HG02870 (cell line): ENCODE measurements around the gene DBNDD2.

Source experiments
- ATAC-seq: cut with Tn5 transposase; IDR thresholded peaks from one replicate; pipeline ENCODE4 v1.9.1; 2021; ENCODE audit warnings: mild to moderate bottlenecking, moderate library complexity; ENCODE audit not compliant: unreplicated experiment

DBNDD2 gene

DNA sequence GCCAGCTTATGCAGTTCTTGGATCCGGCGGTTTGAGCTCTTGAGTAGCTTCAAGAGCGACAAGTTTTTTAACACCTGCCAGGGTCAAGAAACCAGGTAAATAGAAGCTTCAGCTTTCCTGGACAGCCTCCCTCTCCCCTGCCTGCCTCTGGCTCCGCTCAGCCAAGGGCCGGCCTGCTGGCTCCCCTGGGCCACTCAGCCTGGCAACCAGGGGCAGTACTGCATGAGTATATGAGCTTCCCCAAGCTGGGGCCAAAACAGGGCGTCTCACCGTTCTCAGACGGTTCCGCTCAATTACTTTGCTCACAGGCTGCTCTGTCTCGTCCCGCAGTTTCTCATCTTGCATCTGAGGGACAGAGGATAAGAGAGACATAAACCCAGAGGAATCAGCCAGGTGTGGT lies 30.8 kb upstream of the DBNDD2 start:
- ATAC-seq: no peak

DNA sequence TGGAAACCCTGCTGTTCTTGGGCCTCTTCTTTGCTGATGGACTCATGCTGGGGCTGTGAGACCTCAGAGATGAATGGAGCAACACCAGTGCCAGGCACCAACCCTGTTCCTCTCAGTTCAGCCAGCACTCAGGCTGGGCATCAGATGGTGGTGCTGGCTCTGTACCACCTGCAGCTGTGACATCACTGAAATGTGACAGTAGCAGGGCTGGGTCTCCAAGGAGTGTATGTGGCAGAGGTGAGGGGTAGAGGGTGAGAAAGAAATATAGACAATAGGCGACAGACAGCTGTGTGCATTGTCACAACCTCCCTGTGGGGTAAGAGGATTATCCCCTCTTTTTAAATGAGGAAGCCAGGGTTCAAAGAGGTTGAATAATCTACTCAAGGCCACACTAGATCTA lies 29.9 kb upstream of the DBNDD2 start, which contains the start of gene TP53TG5:
TP53TG5 (minus strand) TSS at position 135 of the 400 bp plus-strand sequence; CDS start at position 46, 89 bp downstream.
- ATAC-seq: no peak

DNA sequence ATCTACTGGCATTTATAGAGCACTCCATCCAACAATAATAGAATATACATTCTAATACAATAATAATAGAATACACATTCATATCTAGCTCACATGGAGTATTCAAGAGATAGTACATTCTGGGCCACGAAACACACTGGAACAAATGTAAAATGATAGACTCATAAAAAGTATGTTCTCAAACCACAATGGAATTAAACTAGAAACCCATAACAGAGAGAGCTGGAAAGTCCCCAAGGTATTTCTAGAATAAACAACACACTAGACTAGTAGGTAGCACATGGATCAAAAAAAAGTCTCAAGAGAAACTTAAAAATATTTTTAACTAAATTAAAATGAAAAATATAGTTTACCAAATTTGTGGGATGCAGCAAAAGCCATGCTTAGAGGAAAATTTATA lies 20.8 kb upstream of the DBNDD2 start:
- ATAC-seq: no peak

DNA sequence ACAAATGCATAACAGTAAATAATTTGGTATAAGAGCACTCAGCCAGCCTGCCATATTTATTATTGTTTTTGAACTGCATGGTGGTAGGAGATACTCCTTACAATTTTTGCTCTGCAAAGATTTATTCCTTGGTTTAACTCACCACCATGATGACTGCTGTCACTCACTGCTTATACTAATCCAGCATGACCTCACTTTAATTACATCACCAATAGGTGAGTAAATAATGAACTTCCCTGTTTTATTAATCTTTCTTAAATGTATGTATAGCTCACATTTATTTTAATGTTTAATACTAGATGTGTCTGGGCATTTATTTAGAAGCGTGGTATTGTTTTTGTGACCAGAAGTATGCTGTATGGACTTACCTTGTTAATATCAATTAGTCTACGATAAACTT lies 17.2 kb upstream of the DBNDD2 start:
- no peak for ATAC-seq

DNA sequence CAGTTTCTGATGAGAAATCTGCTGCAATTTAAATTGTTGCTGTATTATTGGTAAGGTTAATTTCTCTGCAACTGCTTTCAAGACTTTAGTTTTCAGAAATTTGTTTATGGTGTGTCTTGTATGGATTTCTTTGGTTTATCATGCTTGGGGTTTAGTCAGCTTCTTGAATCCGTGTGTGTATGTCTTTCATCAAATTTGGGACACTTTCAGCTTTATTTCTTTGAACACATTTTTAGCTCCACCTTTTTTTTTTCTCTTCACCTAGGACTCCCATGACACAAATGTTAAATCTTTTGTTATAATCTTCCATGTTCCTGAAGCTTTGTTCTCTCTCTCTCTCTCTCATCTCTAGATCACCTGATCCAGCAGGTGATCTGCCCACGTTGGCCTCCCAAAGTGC lies 16.5 kb upstream of the DBNDD2 start:
- ATAC-seq: no peak

DNA sequence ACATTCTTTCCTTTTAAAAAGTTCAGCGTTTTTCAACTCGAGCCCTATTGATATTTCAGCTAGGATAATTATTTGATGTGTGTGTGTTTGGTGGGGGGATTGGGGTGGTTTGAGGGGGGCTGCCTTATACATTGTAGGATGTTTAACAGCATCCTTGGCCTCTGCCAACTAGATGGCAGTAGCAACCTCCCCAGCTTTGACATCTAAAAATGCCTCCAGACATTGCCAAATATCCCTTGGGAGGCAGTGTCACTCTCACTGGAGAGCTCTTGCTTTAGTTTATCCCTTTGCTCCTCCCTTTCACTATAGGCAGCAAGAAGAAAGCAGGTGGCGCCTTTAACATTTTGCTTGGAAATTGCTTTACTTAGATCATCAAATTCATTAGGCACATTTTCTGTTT lies 15.4 kb upstream of the DBNDD2 start:
- no peak for ATAC-seq

DNA sequence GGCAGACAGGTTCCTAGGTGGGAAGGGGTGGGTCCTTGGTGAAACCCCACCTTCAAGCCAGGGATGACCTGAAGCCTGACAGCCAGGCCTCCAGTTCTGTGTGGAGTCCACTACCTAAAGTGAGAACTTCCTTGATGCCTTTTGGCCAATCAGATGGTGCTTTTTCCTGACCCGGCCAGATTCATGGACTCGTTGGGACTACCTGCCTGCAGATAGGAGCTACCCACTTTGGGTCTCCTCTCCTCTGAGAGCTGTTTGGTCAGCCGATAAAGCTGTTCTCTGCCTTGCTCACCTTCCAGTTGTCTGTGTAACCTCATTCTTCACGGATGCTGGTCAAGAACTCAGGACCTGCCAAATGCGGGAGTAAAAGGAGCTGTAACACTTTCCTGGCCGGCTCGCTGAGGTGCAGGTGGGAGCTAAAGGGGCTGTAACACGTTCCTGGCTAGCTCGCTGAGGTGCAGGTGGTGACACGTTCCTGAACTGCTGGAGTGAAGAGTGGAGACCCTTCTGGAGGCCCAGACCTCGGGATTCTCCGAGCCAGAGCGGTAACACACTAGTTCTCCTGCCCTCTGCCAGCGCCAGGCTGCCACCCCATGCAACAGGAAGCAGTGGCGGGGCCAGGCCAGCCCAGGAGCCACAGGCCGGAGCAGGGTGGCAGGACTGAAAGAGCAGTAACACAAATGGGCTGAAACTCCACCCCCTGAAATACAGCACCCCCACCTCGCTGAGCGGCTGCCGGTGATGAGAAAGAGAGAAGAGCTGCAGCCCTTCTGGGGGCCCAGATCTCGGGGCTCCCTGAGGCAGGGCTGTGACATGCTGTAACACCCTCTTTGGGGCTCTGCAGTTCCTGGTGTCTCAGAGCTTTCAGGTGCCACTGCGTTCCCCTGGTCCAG lies 13.6 kb upstream of the DBNDD2 start:
- ATAC-seq: no peak

DNA sequence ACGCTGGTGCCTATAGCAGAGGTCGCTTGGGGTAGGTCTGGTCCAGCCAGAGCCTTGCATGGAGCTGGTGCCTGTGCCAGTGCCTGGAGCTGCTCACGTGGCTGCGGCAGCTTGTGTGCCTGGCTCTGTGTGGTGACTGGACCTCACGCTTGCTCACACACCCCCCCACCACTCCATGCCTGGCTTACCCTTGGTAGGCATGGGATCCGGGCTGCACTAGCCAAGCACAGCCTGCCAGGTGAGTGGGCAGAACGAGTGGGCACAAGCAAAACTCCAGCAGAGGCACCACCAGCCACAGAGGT lies 13.0 kb upstream of the DBNDD2 start:
- no peak for ATAC-seq

DNA sequence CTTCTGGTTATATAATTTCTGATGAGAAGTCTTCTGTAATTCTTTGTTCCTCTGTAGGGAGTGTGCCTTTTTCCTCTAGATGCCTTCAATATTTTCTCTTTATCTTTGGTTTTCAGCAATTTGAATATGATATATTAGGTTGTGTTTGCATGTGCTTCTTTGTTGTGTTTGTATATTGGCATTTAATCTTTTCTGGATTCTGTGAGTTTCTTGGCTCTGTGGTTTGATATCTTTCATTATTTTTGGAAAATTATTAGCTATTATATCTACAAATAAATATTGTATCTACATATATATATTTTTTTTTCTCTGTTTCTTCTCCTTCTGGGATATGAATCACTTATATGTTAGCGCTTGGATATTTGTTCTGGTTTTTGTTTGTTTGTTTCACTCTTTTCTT lies 9.1 kb upstream of the DBNDD2 start:
- ATAC-seq: no peak

DNA sequence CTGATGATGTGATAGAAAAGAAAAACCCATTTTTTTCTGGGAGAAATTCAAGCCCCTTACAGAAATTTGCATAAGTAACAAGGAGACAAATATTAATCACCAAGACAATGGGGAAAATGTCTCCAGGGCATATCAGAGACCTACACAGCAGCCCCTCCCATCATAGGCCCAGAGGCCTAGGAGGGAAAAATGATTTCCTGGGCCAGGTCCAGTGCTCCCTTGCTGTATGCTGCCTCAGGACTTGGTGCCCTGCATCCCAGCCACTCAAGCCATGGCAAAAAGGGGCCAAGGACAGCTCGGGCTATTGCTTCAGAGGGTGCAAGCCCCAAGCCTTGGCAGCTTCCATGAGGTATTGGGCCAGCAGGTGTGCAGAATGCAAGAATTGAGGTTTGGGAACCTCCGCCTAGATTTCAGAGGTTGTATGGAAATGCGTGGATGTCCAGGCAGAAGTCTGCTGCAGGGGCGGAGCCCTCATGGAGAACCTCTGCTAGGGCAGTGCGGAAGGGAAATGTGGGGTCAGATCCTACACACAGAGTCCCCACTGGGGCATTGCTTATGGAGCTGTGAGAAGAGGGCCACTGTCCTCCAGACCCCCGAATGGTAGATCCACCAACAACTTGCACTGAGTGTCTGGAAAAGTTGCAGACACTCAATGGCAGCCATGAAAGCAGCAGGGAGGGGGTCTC lies 7.6 kb upstream of the DBNDD2 start:
- no peak for ATAC-seq

DNA sequence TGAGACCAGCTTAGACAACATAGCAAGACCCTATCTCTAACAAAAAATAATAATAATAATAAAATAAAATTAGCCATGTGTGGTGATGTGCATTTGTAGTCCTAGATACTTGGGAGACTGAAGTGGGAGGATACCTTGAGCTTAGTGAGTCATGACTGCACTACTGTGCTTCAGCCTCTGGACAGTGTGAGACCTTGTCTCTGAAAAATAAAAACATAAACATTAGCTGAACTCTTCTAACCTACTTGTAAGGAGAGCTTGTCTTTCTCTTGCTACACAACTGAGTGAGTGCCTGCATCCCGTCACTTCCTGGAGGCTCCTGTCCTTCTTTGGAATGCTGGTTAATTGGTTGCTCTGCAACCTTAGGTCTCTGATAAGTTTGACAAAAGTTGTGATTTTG lies 5.1 kb upstream of the DBNDD2 start:
- no peak for ATAC-seq

DNA sequence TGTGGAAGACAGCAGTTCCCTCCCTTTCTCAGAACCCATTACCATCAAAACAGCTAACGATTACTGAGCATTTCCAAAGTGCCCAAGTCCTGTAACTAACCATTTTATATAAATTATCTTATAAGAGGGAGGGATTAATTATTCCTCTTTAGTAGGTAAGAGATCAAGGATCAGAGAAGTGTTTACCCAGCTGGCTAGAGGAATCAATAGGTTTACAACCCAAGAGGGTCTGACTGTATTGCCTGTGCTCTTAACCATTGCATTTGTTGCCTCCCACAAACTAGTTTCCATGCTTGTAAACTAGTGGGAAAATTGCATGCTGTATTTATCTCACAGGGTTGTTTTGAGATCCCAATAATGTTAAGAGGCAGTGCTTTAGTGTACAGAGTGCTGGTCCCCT lies 3.7 kb upstream of the DBNDD2 start:
- no peak for ATAC-seq

DNA sequence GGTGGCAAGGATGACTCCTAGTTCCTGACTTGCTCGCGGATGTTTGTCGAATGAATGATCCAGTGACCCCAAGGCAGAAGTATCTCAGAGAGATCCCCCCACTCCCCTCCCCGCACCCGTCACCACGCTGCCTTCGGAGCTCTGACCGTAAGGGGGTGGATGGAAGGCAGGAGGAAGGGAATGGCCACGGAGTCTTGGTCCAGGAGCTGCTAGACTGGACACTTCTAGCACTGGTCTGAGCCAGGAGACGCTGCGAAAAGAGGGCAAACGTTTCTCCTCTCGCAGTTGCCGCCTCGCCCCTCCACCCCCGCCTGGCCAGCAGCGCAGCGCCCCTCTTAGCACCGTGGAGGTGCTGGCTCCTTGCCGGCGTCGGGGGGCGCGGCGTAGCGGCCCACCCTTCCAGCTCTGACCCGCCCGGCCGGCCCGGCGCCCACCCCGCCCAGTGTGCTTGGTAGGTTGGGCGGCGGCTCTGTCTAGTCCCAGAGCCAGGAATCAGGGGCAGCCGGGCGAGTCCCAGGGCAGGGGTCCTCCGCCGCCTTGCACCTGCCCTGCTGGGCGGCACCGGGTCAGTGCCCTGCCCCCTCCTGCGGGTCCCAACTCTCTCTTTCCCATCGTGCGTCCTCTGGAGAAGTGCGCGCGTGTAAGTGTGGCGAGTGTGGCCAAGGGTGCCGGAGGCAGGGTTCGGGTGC lies 2.4 kb upstream of the DBNDD2 start:
- ATAC-seq: no peak

DNA sequence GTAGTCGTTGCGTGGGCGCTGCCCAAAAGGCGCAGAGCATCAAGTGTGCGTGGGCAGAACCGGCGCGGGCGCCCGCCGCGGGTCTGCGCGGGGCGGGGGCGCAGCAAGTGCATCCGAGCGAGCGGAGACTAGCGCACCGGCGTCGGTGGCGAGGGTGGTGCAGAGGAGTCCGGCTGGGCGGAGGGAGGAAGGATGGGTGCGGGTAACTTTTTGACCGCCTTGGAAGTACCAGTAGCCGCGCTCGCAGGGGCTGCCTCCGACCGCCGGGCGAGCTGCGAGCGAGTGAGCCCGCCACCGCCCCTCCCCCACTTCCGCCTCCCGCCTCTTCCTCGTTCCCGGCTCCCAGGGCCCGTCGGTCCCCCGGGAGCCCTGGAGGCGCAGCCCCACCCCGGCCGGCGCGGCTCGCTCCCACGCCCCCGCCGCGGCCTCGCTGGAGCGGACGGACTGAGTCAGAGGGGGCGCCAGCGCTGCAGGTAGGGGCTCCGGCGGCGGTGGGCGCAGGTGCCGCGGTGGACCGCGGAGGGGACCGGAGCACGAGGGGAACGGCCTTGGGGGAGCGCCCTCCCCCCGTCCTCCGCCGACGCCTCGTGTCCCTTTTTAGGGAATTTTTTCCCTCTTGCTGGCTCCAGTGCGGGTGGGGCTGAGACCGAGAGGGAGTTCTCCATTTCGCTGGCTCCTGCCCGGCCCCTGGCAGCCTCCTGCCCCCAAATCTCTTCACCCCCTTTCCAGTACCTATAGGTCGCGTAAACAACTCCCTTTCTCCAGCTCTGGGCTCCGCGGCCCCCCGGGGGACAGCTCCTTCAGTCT lies 1.6 kb upstream of the DBNDD2 start:
- ATAC-seq: no peak

DNA sequence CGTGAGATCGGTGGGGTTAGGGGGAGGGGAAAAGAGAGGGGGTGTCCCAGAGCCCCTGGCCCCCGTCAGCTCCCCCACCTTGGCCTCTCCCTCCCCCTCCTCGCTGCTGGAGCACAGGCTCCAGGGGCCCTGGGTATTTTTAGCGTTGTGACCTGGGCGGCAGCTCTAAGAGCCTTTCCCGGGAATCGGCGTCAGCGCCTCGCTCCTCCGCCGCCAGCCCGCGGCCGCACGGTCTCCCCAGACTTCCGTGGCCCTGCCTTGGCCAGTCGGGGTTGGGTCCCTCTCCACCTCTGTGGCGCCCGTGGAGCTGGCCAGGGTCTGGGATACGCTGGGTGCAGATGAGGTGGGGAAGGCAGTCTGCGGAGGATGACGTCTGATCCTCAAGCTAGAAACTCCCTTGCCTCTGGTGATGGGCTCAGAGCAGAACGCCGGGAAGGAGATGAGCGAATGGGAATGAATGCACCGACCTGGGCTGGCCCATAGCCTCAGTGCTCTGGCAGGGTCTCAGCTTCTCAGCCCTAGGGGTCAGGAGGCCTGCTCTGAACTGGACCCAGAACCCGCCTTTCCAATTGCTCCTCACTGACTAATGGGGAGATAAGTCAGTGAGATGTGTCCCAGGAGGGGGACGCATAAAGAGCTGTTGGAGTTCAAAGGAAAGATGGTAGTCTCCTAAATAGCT lies 883 bp upstream of the DBNDD2 start:
- no peak for ATAC-seq

DNA sequence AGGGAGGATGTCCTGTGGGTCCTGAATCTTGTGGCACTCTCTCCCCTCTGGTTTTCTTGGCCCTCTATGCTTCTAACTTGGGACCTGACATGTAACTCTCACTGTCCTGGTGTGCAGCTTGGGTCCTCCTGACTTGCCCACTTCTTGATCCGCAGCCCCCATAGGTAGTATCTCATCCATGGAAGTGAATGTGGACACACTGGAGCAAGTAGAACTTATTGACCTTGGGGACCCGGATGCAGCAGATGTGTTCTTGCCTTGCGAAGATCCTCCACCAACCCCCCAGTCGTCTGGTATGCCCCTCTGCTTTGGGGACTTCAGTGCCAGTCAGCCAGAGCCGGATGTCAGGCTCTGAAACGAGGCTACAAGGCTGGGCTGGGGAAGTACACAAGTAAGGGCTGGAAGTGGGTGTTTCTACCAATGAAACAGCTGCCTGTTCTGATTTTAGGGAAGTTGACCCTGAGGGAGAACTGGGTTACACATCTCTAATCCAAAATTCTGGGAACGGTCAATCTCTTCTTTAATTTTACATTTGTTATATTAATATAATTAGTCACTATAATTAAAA lies 641 bp downstream of the DBNDD2 start:
- no peak for ATAC-seq

DNA sequence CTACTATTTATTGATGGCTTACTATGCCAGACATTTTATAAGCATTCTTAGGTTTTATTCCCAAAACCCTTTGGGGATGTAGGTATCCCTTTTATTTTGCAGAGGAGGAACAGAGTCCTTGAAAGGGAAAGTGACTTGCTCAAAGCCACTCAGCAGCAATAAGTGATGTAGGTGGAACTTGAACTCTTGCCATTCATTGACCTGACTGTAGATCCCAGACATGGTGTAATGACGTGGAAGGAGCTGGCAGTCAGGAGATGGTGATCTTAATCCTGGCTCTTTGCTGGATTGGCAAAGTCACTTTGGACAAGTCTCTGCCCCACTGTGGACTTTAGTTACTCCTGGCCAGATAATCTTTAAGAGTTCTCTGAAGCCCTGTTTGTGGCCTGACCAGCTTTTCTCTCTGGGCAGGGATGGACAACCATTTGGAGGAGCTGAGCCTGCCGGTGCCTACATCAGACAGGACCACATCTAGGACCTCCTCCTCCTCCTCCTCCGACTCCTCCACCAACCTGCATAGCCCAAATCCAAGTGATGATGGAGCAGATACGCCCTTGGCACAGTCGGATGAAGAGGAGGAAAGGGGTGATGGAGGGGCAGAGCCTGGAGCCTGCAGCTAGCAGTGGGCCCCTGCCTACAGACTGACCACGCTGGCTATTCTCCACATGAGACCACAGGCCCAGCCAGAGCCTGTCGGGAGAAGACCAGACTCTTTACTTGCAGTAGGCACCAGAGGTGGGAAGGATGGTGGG lies 1.6 kb downstream of the DBNDD2 start:
- ATAC-seq: no peak

DNA sequence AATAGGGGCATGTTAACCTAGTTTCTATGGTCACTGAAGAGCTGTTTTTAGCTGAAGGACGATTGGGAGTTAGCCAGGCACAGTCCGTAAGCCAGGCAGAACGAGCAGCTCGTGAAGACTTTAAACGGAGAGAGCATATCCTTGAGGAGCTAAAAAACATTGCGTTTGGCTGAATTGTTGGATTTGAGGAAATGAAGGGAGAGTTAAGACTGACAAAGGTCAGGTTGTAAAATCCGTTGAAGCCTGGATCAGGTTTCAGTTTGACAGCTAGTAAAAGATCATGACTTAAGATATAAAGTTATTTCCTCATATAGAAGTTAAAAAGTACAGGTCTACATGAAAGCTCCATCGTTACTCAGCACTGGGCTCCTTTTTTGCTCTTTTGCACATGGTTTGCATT lies 2.8 kb downstream of the DBNDD2 start:
- ATAC-seq: no peak

DNA sequence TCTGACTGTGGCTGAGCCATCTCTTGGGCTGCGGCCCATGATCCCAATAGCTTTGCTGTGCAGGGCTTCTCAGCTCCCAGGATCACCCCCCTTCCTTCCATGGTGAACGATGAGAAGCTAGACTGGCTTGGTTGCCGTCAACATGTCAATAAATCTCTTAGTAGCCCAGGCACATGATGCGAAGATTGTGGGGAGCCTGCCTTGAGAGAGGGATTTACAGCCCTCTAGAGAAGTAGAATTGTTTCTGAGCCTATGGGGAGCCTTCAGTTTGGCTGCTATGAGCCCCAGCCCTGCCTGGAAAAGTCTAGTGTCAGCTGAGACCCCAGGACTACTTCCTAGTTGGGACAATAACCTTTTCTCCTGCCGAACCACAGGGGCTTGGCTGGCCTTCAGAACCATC lies 4.6 kb downstream of the DBNDD2 start:
- ATAC-seq: no peak

DNA sequence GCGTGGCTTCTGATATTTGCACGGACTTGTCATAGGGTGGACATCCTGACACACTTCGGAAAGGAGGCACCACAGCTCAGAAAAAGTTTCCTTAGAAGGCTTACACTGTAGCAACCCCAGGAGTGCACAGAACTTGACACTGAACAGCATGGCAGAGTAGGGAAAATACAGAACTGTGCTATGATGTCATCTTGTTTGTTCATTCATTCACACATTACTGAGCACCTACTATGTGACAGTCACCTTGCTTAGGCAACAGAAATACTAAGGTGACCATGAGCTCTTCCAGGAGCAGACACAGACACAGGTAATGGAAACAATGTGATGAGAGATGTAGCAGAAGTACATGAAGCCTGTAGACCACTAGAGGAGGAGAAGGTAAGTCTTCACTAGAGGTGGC lies 5.4 kb downstream of the DBNDD2 start:
- ATAC-seq: no peak
